Mesodermal cell (in vitro differentiated cells): Measurements from ENCODE around the gene FIBIN.
"Not testable (repeated sequence)": the region's sequence is repeated elsewhere in the genome, so short reads cannot be mapped to it uniquely, and the experiment has no call there.

Experiments
- H3K27ac ChIP-seq: 2 replicates; pipeline ENCODE4 v1.7.0; 2013; ENCODE audit warnings: mild to moderate bottlenecking, low read depth, low read length, moderate library complexity; ENCODE audit not compliant: severe bottlenecking
- H3K36me3 ChIP-seq: 2 replicates; pipeline ENCODE4 v1.7.1; 2013; ENCODE audit warnings: mild to moderate bottlenecking, low read length, moderate library complexity; ENCODE audit not compliant: control insufficient read depth, insufficient read depth
- H3K4me1 ChIP-seq: one replicate; pipeline ENCODE4 v1.7.1; 2013; ENCODE audit warnings: mild to moderate bottlenecking, low read length; ENCODE audit not compliant: insufficient read depth, control insufficient read depth, poor library complexity, severe bottlenecking
- H3K4me3 ChIP-seq: 2 replicates; pipeline ENCODE4 v1.7.0; 2013; ENCODE audit warnings: low read length, control low read depth, mild to moderate bottlenecking; ENCODE audit not compliant: insufficient read depth, poor library complexity, severe bottlenecking; ENCODE audit errors: extremely low read depth
- H3K9me3 ChIP-seq: 2 replicates; pipeline ENCODE4 v1.7.1; 2013; ENCODE audit warnings: mild to moderate bottlenecking, low read length, moderate library complexity; ENCODE audit not compliant: control insufficient read depth
- WGBS, 2 experiments: methylation state at CpG; one replicate each; pipeline ENCODE4 v1.1.5; 2013; ENCODE audit warnings: missing lambda C conversion rate in 2 of 2; ENCODE audit not compliant: insufficient coverage in 2 of 2; 5-methylcytosine and 5-hydroxymethylcytosine counted together

The FIBIN gene

DNA sequence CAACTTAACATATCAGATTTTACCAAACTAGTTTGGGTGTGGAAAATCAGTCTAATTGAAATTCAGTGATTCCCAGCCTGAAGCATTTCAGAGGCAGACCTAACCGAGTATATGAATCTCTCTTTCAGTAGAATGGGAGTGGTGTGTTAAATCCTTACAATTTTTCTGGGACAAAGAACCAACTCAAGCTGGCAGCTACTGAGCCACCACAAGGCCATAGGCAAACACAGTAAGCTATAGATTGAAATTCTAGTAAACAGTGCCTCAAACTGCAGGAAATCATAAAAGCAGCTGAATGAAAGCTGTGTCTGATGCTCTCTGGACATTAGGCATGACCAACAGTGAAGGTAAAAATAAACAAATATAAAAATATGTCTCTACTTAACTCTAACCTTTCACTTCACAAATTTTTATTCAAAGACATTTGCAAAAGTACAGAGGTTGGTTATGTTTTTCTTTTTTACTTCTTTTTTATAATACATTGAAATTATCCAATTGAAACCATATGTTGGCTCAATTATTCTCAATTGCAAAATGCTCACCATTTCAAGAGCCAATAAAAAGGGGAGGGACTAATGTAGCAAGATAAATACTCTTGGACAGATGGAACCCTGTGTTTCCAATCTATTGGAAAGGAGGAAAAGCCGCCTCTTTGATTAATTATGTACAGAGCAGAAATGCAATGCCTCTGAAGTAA lies 35.8 kb upstream of the FIBIN start:
- no peaks in the 10 kb centered on the region for H3K36me3 ChIP-seq
- no peaks in the 10 kb centered on the region for H3K4me1 ChIP-seq
- no peak overlapping the region for H3K4me3 ChIP-seq
- H3K27ac ChIP-seq, result no peak overlapping the region
- H3K9me3 ChIP-seq, result no peaks in the 10 kb centered on the region
- 100% methylated on average over 1 of the region's 2 CpGs; no CpG with 5 or more reads in 1 of the 2 experiments for WGBS, 2 experiments

DNA sequence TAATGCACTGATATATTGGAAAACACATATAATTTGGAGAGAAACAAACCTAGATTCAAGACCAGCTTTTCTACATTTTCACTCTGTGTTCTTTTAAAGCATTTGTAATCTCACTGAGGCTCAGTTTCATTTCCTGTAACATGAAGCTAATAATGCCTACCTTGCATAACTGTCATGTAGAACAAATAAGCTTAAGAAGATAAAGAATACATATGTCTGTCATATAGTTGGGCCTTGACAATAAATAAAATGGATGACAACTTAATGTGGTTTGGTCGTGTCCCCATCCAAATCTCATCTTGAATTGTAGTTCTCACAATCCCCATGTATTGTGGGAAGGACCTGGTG lies 35.2 kb upstream of the FIBIN start:
- Histone ChIP-seq H3K36me3 (no peaks in the 10 kb centered on the region), H3K4me1 (no peaks in the 10 kb centered on the region), H3K4me3 (no peak overlapping the region), H3K27ac (no peak overlapping the region), H3K9me3 (no peaks in the 10 kb centered on the region)
- WGBS, 2 experiments, result no CpG with 5 or more reads among the region's 1 CpG

DNA sequence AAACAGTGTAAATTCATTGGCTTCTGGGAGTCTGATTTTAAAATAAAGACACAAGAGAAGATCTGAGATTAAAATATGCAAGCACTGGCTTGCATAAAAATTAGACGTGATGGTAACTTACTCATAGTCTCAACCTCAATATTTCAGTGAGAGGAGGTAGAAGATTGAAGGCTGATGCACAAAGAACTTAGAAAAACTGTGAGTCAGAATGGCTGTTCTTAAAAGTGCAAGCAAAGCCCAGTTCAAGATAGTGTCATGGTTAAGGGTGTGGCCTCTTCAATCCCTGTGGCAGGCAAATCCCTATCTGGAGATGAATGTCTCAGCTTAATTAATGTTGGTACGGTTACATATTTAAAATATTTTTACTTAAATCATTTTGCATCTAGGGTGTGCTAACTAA lies 33.6 kb upstream of the FIBIN start:
- Histone ChIP-seq H3K36me3 (no peaks in the 10 kb centered on the region), H3K4me3 (no peak overlapping the region), H3K9me3 (no peaks in the 10 kb centered on the region), H3K4me1 (no peaks in the 10 kb centered on the region), H3K27ac (no peak overlapping the region)
- no CpG with 5 or more reads among the region's 2 CpGs for WGBS, 2 experiments

DNA sequence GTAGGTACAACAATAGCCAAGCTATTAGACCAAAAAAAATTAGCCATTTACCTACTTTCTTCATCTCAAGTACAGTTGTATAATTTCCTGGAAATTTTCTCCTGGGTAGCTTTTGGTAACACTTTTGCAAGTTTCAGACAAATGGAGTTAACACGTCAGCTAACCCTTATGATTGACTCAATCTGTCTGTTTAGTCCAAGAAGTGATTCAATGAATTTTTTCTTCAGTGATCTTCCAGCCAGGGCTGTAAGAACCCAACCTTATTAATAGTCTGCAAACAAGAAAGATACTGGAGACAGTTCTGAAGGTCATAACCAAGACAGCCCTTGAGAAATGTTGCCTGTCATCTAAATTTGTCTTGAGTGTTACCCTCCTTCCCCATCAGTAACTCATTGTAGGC lies 30.1 kb upstream of the FIBIN start:
- H3K9me3 ChIP-seq, result no peaks in the 10 kb centered on the region
- no peak overlapping the region for H3K4me3 ChIP-seq
- H3K27ac ChIP-seq, result no peak overlapping the region
- no CpG with 5 or more reads among the region's 1 CpG for WGBS, 2 experiments
- no peaks in the 10 kb centered on the region for H3K36me3 ChIP-seq
- H3K4me1 ChIP-seq, result no peaks in the 10 kb centered on the region

DNA sequence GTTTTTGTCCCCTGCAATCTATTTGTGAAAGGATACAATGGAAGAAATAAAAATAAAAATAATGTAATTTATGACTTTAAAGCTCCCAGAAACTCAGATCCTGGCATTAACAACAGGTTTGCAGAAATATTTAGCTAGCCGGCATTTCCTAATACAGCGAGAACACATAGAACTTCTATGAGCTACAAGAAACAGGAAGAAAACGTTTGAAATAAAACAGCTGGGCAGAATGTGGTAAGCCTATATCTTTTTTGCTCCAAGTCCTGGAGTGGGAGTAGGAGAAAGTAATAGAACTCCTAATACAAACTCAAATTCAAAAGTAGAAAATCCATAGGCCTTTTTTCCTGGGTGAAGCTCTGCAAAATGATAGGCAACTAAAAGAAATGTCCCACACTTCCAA lies 29.6 kb upstream of the FIBIN start:
- Histone ChIP-seq H3K4me3 (no peak overlapping the region), H3K9me3 (no peaks in the 10 kb centered on the region), H3K27ac (no peak overlapping the region), H3K4me1 (no peaks in the 10 kb centered on the region), H3K36me3 (no peaks in the 10 kb centered on the region)
- WGBS, 2 experiments, result 82 to 100% methylated on average over 2 of the region's 3 CpGs

DNA sequence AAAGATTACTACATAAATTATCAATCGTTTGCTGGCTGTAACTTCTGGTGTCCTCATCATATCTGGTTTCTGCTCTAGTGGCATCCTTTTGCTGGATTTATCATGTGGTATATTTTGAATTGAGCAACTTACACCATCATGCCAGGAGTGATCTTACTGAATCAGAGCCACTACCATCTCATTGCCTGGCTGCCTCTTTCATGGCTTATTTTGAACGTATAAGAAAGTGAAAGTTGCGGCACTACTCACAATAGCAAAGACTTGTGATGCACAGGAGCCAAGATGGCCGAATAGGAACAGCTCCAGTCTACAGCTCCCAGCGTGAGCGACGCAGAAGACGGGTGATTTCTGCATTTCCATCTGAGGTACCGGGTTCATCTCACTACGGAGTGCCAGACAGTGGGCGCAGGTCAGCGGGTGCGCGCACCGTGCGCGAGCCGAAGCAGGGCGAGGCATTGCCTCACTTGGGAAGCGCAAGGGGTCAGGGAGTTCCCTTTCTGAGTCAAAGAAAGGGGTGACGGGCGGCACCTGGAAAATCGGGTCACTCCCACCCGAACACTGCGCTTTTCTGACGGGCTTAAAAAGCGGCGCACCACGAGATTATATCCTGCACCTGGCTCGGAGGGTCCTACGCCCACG lies 28.9 kb upstream of the FIBIN start:
- not testable (repeated sequence) for H3K9me3 ChIP-seq, H3K36me3 ChIP-seq, H3K27ac ChIP-seq, H3K4me1 ChIP-seq, H3K4me3 ChIP-seq
- 73 to 89% methylated on average over 3 of the region's 32 CpGs for WGBS, 2 experiments

DNA sequence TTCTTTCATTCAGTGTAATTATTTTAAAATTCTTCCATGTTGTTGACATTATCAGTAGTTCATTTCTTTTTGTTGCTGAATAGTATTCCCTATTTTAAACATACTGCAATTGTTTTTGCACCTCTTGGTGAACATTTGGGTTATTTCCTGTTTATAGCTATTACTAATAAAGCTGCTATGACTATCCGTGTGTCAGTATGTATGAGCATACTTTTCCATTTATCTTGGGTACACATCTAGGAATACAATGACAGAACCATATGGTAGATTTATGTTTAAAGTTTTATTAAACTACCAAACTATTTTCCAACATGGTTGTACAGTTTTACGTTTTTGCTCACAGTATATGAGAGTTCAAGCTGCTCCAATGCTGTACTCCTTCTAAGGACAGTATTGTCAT lies 22.0 kb upstream of the FIBIN start:
- 83% methylated on average over 1 of the region's 2 CpGs; no CpG with 5 or more reads in 1 of the 2 experiments for WGBS, 2 experiments
- H3K36me3 ChIP-seq, result no peaks in the 10 kb centered on the region
- H3K27ac ChIP-seq, result no peak overlapping the region
- no peak overlapping the region for H3K4me3 ChIP-seq
- no peaks in the 10 kb centered on the region for H3K9me3 ChIP-seq
- H3K4me1 ChIP-seq, result peaks cover 11% of the 10 kb centered on the region

DNA sequence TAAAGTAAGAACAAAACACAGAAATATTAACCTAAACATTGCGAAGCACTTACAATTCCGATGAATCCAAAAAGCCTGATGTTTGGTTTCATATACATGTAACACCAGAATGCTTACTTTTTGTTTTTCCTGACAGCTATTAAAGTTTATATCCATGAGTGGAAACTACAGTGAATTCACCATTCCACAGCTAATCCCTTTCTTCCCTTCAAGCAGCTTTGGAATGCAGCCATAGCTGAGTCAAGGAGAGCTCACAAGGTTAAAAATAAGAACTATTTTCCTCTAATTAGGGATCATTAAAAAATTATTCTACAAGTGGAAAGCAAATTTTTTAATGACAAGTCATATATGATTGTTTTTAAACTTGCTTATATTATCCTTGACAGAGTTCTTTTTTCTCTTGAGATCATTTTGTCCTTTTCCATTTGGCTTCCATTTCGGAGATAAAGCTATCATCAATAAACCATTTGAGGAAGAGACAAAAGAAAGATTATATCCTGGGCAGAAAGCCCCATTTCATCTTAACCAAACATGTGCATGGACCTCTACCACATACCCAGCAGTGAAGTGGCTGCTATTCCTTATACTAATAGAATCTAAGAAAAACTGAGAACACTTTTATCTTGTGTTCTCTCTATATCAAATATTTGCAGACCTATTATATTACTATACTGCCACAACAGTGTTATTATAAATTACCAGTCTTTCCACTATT lies 19.7 kb upstream of the FIBIN start:
- no peak overlapping the region for H3K4me3 ChIP-seq
- WGBS, 2 experiments, result no CpG with 5 or more reads among the region's 3 CpGs
- peaks cover 4% of the 10 kb centered on the region for H3K9me3 ChIP-seq
- no peaks in the 10 kb centered on the region for H3K36me3 ChIP-seq
- H3K4me1 ChIP-seq, result peaks cover 11% of the 10 kb centered on the region
- H3K27ac ChIP-seq, result no peak overlapping the region

DNA sequence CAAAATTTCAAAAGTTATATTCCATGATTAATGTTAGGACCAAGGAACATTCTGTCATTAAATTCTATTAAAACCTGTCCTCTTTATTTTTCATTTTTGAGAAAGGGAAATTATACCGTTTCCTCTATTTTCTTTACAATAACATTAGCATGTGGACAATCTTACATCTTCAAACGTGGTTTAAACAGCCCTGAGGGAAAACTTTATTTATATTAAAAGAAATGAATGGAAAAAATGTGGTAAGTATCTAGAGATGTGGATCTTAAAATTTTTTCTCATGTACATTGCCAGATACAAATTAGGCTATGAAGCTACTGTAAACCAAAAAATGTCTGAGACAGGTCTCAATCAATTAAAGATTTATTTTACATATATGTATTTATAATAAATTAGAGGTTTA lies 18.9 kb upstream of the FIBIN start:
- WGBS, 2 experiments, result no CpG with 5 or more reads among the region's 2 CpGs
- H3K36me3 ChIP-seq, result no peaks in the 10 kb centered on the region
- peaks cover 6% of the 10 kb centered on the region for H3K9me3 ChIP-seq
- peaks cover 11% of the 10 kb centered on the region for H3K4me1 ChIP-seq
- no peak overlapping the region for H3K4me3 ChIP-seq
- H3K27ac ChIP-seq, result no peak overlapping the region

DNA sequence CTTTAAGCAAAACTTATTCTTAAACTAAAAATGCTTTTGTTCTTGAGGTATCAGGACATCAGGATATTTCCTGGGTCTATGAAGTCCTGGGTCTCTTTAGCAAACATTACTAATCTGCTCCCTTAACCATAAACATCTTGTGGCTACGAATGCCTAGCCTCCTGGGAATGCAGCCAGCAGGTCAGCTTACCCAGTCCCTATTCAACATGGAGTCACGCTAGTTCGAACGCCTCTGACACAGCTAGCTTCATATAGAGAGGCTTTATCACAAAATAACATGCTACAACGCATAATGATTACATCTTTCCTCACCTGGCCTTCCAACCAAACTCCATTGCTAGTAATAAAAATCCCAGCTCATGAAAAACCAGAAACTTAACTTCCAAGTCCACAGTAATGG lies 17.5 kb upstream of the FIBIN start:
- Histone ChIP-seq H3K27ac (no peak overlapping the region), H3K4me1 (peaks cover 11% of the 10 kb centered on the region), H3K36me3 (no peaks in the 10 kb centered on the region), H3K4me3 (no peak overlapping the region), H3K9me3 (peaks cover 6% of the 10 kb centered on the region)
- WGBS, 2 experiments, result 89 to 98% methylated on average over 2 to 5 of the region's 5 CpGs

DNA sequence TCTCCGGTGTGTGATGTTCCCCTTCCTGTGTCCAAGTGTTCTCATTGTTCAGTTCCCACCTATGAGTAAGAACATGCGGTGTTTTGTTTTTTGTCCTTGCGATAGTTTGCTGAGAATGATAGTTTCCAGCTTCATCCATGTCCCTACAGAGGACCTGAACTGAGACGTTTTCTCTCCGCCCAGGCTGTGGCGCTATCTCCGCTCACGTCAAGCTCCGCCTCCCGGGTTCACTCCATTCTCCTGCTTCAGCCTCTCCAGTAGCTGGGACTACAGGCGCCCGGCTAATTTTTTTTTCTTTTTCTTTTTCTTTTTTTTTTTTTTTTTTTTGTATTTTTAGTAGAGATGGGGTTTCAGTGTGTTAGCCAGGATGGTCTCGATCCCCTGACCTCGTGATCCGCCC lies 16.7 kb upstream of the FIBIN start:
- not testable (repeated sequence) for H3K27ac ChIP-seq, H3K4me3 ChIP-seq, H3K9me3 ChIP-seq, H3K36me3 ChIP-seq
- peaks cover 11% of the 10 kb centered on the region for H3K4me1 ChIP-seq
- WGBS, 2 experiments, result 88 to 89% methylated on average over 6 to 7 of the region's 15 CpGs
